Measurements from ENCODE around the gene SLC39A5. TPM values are rescaled to one million over a fixed set of nuclear protein-coding genes. Genes with fewer than 3 reads are reported as not detected.

The SLC39A5 gene
- total RNA-seq, 1 experiment from 2014 or later = not detected

- Histone ChIP-seq H2BK12ac (ENCODE audit: insufficient read length, low read depth, low read length) (no peak overlapping the region), H3K4me2 (ENCODE audit: insufficient read depth, insufficient read length, low read length) (peak overlapping the region; percentile 93), H4K8ac (replicated peaks; ENCODE audit: insufficient read length, low read depth, low read length) (no peak overlapping the region), H3K9me3 (ENCODE audit: control insufficient read depth, low read depth, low read length) (no peaks in the 10 kb centered on the region), H3K79me2 (ENCODE audit: insufficient read depth, low read length) (no peaks in the 10 kb centered on the region), H3K18ac (ENCODE audit: insufficient read length, low read depth, low read length) (no peak overlapping the region), H3K14ac (ENCODE audit: insufficient read depth, low read length) (0 out of 2 replicates have a peak overlapping the region, but pooled peaks have one; percentile 71), H3K27me3 (ENCODE audit: insufficient read depth, low read length) (no peaks in the 10 kb centered on the region), H3K79me1 (ENCODE audit: insufficient read depth, low read depth, low read length, poor library complexity, severe bottlenecking) (no peaks in the 10 kb centered on the region), H3K27ac (ENCODE audit: insufficient read length, low read depth, low read length) (no peak overlapping the region), H3T11ph (ENCODE audit: low read length) (no peak overlapping the region), H3K4ac (ENCODE audit: low read depth, low read length) (no peak overlapping the region), H2BK5ac (ENCODE audit: insufficient read length, low read length) (no peak overlapping the region), H2BK20ac (ENCODE audit: low read depth, low read length, poor library complexity, severe bottlenecking) (no peak overlapping the region), H2AFZ (ENCODE audit: low read length) (no peak overlapping the region), H2BK15ac (ENCODE audit: low read depth, low read length) (no peak overlapping the region), H4K91ac (ENCODE audit: insufficient read length, low read depth, low read length) (no peak overlapping the region), H2AK5ac (ENCODE audit: insufficient read length, low read length) (no peak overlapping the region), H4K5ac (ENCODE audit: insufficient read length, low read depth, low read length) (no peak overlapping the region), H2BK120ac (ENCODE audit: low read depth, low read length, poor library complexity, severe bottlenecking) (no peak overlapping the region), H3K9ac (ENCODE audit: extremely low read depth, insufficient read length, low read length) (peak overlapping the region; percentile 73), H3K56ac (ENCODE audit: insufficient read length, low read depth, low read length) (no peak overlapping the region), H3K4me1 (ENCODE audit: insufficient read depth, low read length) (no peaks in the 10 kb centered on the region), H3K23ac (ENCODE audit: insufficient read length, low read depth, low read length) (no peak overlapping the region), H4K20me1 (ENCODE audit: control insufficient read depth, insufficient read depth, insufficient read length) (no peaks in the 10 kb centered on the region), H3K23me2 (ENCODE audit: insufficient read length, low read depth, low read length, poor library complexity, severe bottlenecking) (no peaks in the 10 kb centered on the region)
- Mint-ChIP-seq H3K36me3 (ENCODE audit: insufficient read depth in 1 of 3, low read depth in 3 of 3) (peaks cover 29 to 41% (median 41%) of the 10 kb centered on the region in 3 experiments; a peak in 6 of 7 replicates), H3K4me1 (peaks cover 20% of the 10 kb centered on the region in 2 experiments), H3K27ac (peak overlapping the region; percentile 76 to 92 (median 82); a peak in 6 of 7 replicates), H3K9me3 (no peaks in the 10 kb centered on the region; a peak in 1 of 5 replicates), H3K4me3 (peak overlapping the region; percentile 93 to 97), H3K27me3 (ENCODE audit: low read depth) (peaks cover 2% of the 10 kb centered on the region; the same call in 1 of the 2 replicates)
- peak; percentile 86 for DNase-seq
- TF ChIP-seq, protein P1, sequence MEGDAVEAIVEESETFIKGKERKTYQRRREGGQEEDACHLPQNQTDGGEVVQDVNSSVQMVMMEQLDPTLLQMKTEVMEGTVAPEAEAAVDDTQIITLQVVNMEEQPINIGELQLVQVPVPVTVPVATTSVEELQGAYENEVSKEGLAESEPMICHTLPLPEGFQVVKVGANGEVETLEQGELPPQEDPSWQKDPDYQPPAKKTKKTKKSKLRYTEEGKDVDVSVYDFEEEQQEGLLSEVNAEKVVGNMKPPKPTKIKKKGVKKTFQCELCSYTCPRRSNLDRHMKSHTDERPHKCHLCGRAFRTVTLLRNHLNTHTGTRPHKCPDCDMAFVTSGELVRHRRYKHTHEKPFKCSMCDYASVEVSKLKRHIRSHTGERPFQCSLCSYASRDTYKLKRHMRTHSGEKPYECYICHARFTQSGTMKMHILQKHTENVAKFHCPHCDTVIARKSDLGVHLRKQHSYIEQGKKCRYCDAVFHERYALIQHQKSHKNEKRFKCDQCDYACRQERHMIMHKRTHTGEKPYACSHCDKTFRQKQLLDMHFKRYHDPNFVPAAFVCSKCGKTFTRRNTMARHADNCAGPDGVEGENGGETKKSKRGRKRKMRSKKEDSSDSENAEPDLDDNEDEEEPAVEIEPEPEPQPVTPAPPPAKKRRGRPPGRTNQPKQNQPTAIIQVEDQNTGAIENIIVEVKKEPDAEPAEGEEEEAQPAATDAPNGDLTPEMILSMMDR (conservative IDR thresholded peaks at IDR 0.05) = no peak
- no CpG with 5 or more reads among the region's 27 CpGs for WGBS (ENCODE audit: extremely low coverage, insufficient read length, low lambda C conversion rate)
Observed at GRCh38 chr12:56257491-56258067, 27.7 kb downstream of the SLC39A5 start.

All from H9 (cell line).